IPS-11a (cell line): ENCODE measurements around the gene CFAP45.

Experiments
- H3K4me3 ChIP-seq: one replicate; pipeline ENCODE4 v1.5.1; 2013; ENCODE audit warnings: low read depth, low read length, control low read depth

Gene CFAP45

GRCh38 chr1:159936273-159936904 lies 36.4 kb upstream of the CFAP45 start:
- no peak overlapping the region for H3K4me3 ChIP-seq

GRCh38 chr1:159935719-159936272 lies 35.8 kb upstream of the CFAP45 start:
- H3K4me3 ChIP-seq = no peak overlapping the region

GRCh38 chr1:159935305-159935704 lies 35.3 kb upstream of the CFAP45 start:
- H3K4me3 ChIP-seq = no peak overlapping the region

GRCh38 chr1:159934136-159935039 lies 34.4 kb upstream of the CFAP45 start:
- H3K4me3 ChIP-seq = no peak overlapping the region

GRCh38 chr1:159933347-159933746 lies 33.4 kb upstream of the CFAP45 start:
- H3K4me3 ChIP-seq = no peak overlapping the region

- H3K4me3 ChIP-seq = no peak overlapping the region
These were observed 32.6 kb upstream of the CFAP45 start for GRCh38 chr1:159932296-159933285.

GRCh38 chr1:159931795-159932173 lies 31.8 kb upstream of the CFAP45 start:
- H3K4me3 ChIP-seq = no peak overlapping the region

- no peak overlapping the region for H3K4me3 ChIP-seq
These were observed 31.3 kb upstream of the CFAP45 start for GRCh38 chr1:159931101-159931794.

- no peak overlapping the region for H3K4me3 ChIP-seq
These were observed 30.7 kb upstream of the CFAP45 start for GRCh38 chr1:159930634-159931033.

- H3K4me3 ChIP-seq = no peak overlapping the region
These were observed 30.3 kb upstream of the CFAP45 start for GRCh38 chr1:159930216-159930615.

- H3K4me3 ChIP-seq = no peak overlapping the region
These were observed 29.4 kb upstream of the CFAP45 start for GRCh38 chr1:159929155-159930051.

- H3K4me3 ChIP-seq = no peak overlapping the region
These were observed 28.6 kb upstream of the CFAP45 start for GRCh38 chr1:159928491-159929050.

GRCh38 chr1:159927849-159928431 lies 28.0 kb upstream of the CFAP45 start:
- H3K4me3 ChIP-seq = no peak overlapping the region

GRCh38 chr1:159927211-159927848 lies 27.4 kb upstream of the CFAP45 start:
- H3K4me3 ChIP-seq = no peak overlapping the region

- peak overlapping the region; percentile 36 for H3K4me3 ChIP-seq
These were observed 25.7 kb upstream of the CFAP45 start for GRCh38 chr1:159925719-159926078.

- peak within 1 kb of the TSS; percentile 78 for H3K4me3 ChIP-seq
These were observed 25.1 kb upstream of the CFAP45 start, which contains the start of gene TAGLN2 for GRCh38 chr1:159924791-159925718. TAGLN2 (minus strand) TSS chr1:159925507; CDS start chr1:159920509, 4,998 bp downstream.
